Esophagus squamous epithelium (tissue), 5 donors: Measurements from ENCODE around the gene WWOX. TPM values are rescaled to one million over a fixed set of nuclear protein-coding genes. Genes with fewer than 3 reads are reported as not detected.

Experiments
- DNase-seq: peaks from one replicate; lab custom pipeline; 2025; lab: John Stamatoyannopoulos, UW
- H3K27ac ChIP-seq, 4 donors: fragments of 200-600 bp; sonication (generic); one replicate each; pipeline ENCODE4 v1.5.1; 2016 to 2019; ENCODE audit warnings: mild to moderate bottlenecking in 1 of 4
- H3K27me3 ChIP-seq, 4 donors: fragments of 200-600 bp; sonication (generic); 1 replicate in 3 of 4; 2 replicates in 1 of 4; pipeline versions ENCODE4 v1.5.1 to v1.6.0; 2017 to 2021; ENCODE audit warnings: antibody characterized with exemption in 1 of 4
- H3K36me3 ChIP-seq, 3 donors: fragments of 200-600 bp; sonication (generic); one replicate each; pipeline ENCODE4 v1.5.1; 2016 to 2019
- H3K4me1 ChIP-seq, 3 donors: fragments of 200-600 bp; sonication (generic); one replicate each; pipeline ENCODE4 v1.5.1; 2017 to 2019
- H3K4me3 ChIP-seq, 4 donors: fragments of 200-600 bp; sonication (generic); 1 replicate in 3 of 4; 2 replicates in 1 of 4; pipeline ENCODE4 v1.5.1; 2016 to 2019; ENCODE audit warnings: mild to moderate bottlenecking in 2 of 4, moderate library complexity in 1 of 4
- H3K9me3 ChIP-seq, 3 donors: fragments of 200-600 bp; sonication (generic); one replicate each; pipeline ENCODE4 v1.5.1; 2016 to 2019
- POLR2A ChIP-seq, 4 donors: fragments of 450-650 bp; IDR thresholded peaks; one replicate each; pipeline ENCODE4 v1.6.1; 2017; ENCODE audit warnings: antibody characterized with exemption in 4 of 4, mild to moderate bottlenecking in 4 of 4, moderate library complexity in 3 of 4
- WGBS, 2 donors: methylation state at CpG; one replicate each; pipeline ENCODE4 v1.1.5; 2018; 5-methylcytosine and 5-hydroxymethylcytosine counted together
- intact Hi-C: fragments of 100-400 bp; cut with DNase I; formaldehyde crosslinking; loops from one replicate; pipeline ENCODE4 v1.15.0; 2022
- total RNA-seq, 4 donors: library from RNA; depleted of rRNA; stranded (reverse); fragments of >200 nt; gene quantifications; one replicate each; pipeline ENCODE4 v1.1.0, GENCODE V29; 2016
- TF ChIP-seq, protein P1 (sequence below), 6 experiments: fragments of 450-650 bp in 4 of 6; fragments of 200-600 bp in 2 of 6; sonication (generic) in 2 of 6; IDR thresholded peaks; one replicate each; pipeline ENCODE4 v1.5.1; 2016 to 2019; ENCODE audit warnings: antibody characterized with exemption in 6 of 6, mild to moderate bottlenecking in 4 of 6, moderate library complexity in 4 of 6
- donor health status: DM: yes; HTN: yes; CAD: no.

The WWOX gene
- total RNA-seq, 4 donors from 2014 or later = 20.9 to 31.1 (median 27.5) TPM

DNA sequence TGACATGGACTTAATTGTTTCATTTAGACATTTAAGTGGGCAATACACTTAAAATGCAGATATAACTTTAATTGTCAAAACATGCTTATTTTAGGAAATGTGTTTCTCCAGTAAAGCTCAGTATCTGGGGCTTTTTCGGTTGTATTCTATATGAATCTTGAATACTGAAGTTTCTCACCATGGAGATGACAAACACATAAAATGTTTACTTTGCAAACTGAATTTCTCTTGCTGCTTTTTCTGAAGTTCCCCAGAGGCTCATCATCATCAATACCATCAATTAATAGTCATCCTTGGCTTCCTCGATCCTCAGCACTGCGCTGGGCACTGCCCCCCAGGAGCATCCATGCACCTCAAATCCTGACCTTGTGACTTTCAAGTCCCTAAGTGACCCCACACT, 227.3 kb downstream of the WWOX start:
- 89 to 90% methylated on average over 3 of the region's 3 CpGs for WGBS, 2 donors
- H3K27me3 ChIP-seq = no peaks in the 10 kb centered on the region
- intact Hi-C loops = no loop called here
- H3K27ac ChIP-seq = no peak overlapping the region
- H3K4me1 ChIP-seq = no peaks in the 10 kb centered on the region
- no peak overlapping the region for H3K4me3 ChIP-seq
- no peaks in the 10 kb centered on the region for H3K36me3 ChIP-seq
- DNase-seq = no peak
- H3K9me3 ChIP-seq = no peaks in the 10 kb centered on the region
- no peak for TF ChIP-seq POLR2A (IDR thresholded peaks at IDR 0.05)
- TF ChIP-seq, protein P1, sequence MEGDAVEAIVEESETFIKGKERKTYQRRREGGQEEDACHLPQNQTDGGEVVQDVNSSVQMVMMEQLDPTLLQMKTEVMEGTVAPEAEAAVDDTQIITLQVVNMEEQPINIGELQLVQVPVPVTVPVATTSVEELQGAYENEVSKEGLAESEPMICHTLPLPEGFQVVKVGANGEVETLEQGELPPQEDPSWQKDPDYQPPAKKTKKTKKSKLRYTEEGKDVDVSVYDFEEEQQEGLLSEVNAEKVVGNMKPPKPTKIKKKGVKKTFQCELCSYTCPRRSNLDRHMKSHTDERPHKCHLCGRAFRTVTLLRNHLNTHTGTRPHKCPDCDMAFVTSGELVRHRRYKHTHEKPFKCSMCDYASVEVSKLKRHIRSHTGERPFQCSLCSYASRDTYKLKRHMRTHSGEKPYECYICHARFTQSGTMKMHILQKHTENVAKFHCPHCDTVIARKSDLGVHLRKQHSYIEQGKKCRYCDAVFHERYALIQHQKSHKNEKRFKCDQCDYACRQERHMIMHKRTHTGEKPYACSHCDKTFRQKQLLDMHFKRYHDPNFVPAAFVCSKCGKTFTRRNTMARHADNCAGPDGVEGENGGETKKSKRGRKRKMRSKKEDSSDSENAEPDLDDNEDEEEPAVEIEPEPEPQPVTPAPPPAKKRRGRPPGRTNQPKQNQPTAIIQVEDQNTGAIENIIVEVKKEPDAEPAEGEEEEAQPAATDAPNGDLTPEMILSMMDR (IDR thresholded peaks at IDR 0.05) = no peak

- Histone ChIP-seq H3K4me3 (no peak overlapping the region), H3K36me3 (no peaks in the 10 kb centered on the region), H3K27me3 (no peaks in the 10 kb centered on the region), H3K27ac (no peak overlapping the region), H3K4me1 (no peaks in the 10 kb centered on the region), H3K9me3 (no peaks in the 10 kb centered on the region)
- intact Hi-C loops = no loop called here
- no peak for DNase-seq
- WGBS, 2 donors = 80 to 93% methylated on average over 4 of the region's 4 CpGs
- TF ChIP-seq, protein P1 (IDR thresholded peaks at IDR 0.05) = no peak
- no peak for TF ChIP-seq POLR2A (IDR thresholded peaks at IDR 0.05)
Measured at GRCh38 chr16:78331731-78332130, 232.3 kb downstream of the WWOX start.

- no peaks in the 10 kb centered on the region for H3K9me3 ChIP-seq
- H3K4me3 ChIP-seq = no peak overlapping the region
- 79 to 80% methylated on average over 5 of the region's 5 CpGs for WGBS, 2 donors
- no peak for DNase-seq
- no peaks in the 10 kb centered on the region for H3K4me1 ChIP-seq
- H3K27me3 ChIP-seq = no peaks in the 10 kb centered on the region
- intact Hi-C loops = no loop called here
- no peak for TF ChIP-seq POLR2A (IDR thresholded peaks at IDR 0.05)
- TF ChIP-seq, protein P1 (IDR thresholded peaks at IDR 0.05) = no peak
- no peak overlapping the region for H3K27ac ChIP-seq
- H3K36me3 ChIP-seq = no peaks in the 10 kb centered on the region
Measured at GRCh38 chr16:78333808-78334207, 234.4 kb downstream of the WWOX start.

DNA sequence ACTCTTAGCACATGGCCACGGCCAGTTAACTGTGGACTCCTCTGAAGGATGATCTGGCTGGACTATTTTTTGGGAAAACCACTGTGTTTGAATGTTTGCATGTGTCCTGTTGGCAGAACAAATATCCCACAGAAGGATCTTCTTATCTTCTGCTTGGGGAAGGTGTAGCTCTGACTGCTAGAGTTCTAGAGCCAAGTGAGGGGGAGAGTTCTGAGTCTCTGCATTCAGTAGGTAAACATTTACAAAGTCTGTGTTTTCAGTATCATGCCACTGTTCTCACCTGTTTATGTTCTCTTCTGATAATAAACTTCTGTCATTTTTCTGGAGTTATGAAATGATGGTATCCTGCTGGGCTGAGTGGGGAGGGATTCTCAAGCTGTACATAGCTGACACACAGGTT, 241.1 kb downstream of the WWOX start:
- Histone ChIP-seq H3K27ac (no peak overlapping the region), H3K4me3 (no peak overlapping the region), H3K9me3 (no peaks in the 10 kb centered on the region), H3K4me1 (no peaks in the 10 kb centered on the region), H3K27me3 (no peaks in the 10 kb centered on the region), H3K36me3 (no peaks in the 10 kb centered on the region)
- WGBS, 2 donors = no CpG with 5 or more reads among the region's 1 CpG
- DNase-seq = no peak
- TF ChIP-seq, protein P1 (IDR thresholded peaks at IDR 0.05) = no peak
- no peak for TF ChIP-seq POLR2A (IDR thresholded peaks at IDR 0.05)
- intact Hi-C loops = no loop called here

DNA sequence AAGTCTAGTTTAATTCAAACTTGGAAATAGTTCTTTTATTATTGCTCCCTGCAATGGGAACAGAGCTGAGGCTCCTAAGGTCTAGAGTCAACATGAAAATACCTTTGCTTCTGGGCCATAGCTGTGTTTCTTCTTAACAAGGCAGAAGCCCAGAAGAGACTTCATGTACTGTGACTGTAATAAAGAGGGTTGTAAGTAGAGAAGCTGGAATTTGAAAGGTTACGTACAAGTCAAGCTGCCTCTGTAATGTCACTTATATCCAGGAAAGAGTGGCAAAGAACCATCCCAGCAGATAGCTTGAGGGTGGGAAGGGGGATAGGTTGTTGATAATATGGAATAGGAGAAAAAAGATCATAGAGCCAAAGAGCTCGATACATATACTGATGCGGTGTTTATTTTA, 248.6 kb downstream of the WWOX start:
- DNase-seq = no peak
- Histone ChIP-seq H3K36me3 (no peaks in the 10 kb centered on the region), H3K4me3 (no peak overlapping the region), H3K27me3 (no peaks in the 10 kb centered on the region), H3K9me3 (no peaks in the 10 kb centered on the region), H3K4me1 (no peaks in the 10 kb centered on the region), H3K27ac (no peak overlapping the region)
- no CpG with 5 or more reads among the region's 3 CpGs for WGBS, 2 donors
- TF ChIP-seq POLR2A (IDR thresholded peaks at IDR 0.05) = no peak
- TF ChIP-seq, protein P1 (IDR thresholded peaks at IDR 0.05) = no peak
- intact Hi-C loops = no loop called here
